Esophagus squamous epithelium (tissue), 4 donors: ENCODE measurements around the gene TAF6.

Experiments used
- CTCF ChIP-seq, 6 experiments: fragments of 450-650 bp in 4 of 6; fragments of 200-600 bp in 2 of 6; sonication (generic) in 2 of 6; IDR thresholded peaks; one replicate each; pipeline ENCODE4 v1.5.1; 2016 to 2019; ENCODE audit warnings: antibody characterized with exemption in 6 of 6, mild to moderate bottlenecking in 4 of 6, moderate library complexity in 4 of 6
- POLR2A ChIP-seq, 4 donors: fragments of 450-650 bp; IDR thresholded peaks; one replicate each; pipeline ENCODE4 v1.6.1; 2017; ENCODE audit warnings: antibody characterized with exemption in 4 of 4, mild to moderate bottlenecking in 4 of 4, moderate library complexity in 3 of 4

GRCh38 chr7:100090527-100091410, 28.4 kb downstream of the TAF6 start:
- TF ChIP-seq CTCF (IDR thresholded peaks at IDR 0.05) (no peak), POLR2A (IDR thresholded peaks at IDR 0.05) (no peak)
